GM12864 (cell line): Measurements from ENCODE around the gene FXYD2.

Experiments used
- DNase-seq: peaks from one replicate; pipeline ENCODE4 v3.0.0-alpha.2; 2011; ENCODE audit warnings: low read depth
- H3K4me3 ChIP-seq: 2 replicates; pipeline ENCODE4 v1.5.1; 2011; ENCODE audit warnings: mild to moderate bottlenecking, low read depth, low read length, control low read depth
- CTCF ChIP-seq: IDR thresholded peaks from 2 replicates; pipeline ENCODE4 v1.5.1; 2011; ENCODE audit warnings: low read depth, mild to moderate bottlenecking, moderate library complexity, low read length, control low read depth, inconsistent platforms; ENCODE audit errors: missing control alignments

Gene FXYD2

DNA sequence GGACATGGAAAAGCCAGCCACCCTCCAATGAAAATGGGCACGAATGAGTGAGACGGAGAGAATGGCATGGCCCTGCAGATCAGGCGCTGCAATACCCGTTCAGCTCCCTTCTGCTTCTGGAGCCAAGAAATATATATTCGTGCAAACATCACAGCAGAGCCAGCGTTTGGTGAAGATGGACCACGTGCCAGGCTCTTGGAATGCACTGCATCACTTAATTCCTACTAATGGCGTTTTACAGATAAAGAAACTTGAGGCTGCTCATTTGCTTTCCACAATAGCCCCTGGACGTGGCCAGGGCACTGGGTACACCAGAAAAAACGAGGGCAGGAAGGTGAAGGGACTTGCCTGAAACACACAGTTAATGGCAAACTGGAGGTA, 1.6 kb upstream of the FXYD2 start:
- no peak for TF ChIP-seq CTCF
- H3K4me3 ChIP-seq = no peak overlapping the region
- DNase-seq = no peak

DNA sequence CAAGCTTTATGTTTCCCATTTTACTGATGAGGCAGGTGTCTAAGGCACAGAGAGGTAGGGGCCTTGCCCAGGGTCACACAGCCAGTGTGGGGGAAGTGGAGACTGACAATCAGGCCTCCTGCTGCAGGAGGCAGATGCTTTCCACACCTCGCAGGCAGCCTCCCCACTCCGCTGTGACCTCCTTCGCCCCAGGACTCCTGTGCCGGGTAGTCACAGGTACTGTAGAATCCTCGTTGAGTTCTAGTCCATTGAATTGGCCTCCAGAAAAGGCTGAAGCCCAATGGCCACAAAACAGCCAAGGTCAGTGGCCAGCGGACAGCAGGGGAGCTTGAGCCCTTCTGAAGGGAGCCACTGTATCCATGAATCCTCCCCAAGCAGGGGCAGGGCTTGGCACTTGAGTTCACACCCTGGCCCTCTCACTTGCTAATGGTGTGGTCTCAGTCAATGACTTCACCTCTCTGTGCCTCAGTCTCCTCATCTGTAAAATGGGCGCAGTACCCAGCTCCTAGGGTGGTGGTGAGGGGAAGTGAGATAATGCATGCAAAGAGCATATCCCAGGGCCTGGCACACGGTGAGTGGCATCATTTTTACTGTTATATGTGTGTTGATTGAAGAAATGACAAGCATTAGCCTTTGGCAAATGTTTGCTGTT, 1.1 kb upstream of the FXYD2 start:
- no peak for TF ChIP-seq CTCF
- no peak overlapping the region for H3K4me3 ChIP-seq
- DNase-seq = no peak

GRCh38 chr11:117823946-117824420, 561 bp downstream of the FXYD2 start:
- TF ChIP-seq CTCF = no peak
- no peak for DNase-seq
- H3K4me3 ChIP-seq = no peak overlapping the region

- DNase-seq = no peak
- TF ChIP-seq CTCF = peak; percentile 51
- H3K4me3 ChIP-seq = no peak overlapping the region
Observed at GRCh38 chr11:117823294-117823945, 1.1 kb downstream of the FXYD2 start.

- no peak for DNase-seq
- H3K4me3 ChIP-seq = no peak overlapping the region
- peak; percentile 78 for TF ChIP-seq CTCF
Observed at GRCh38 chr11:117822074-117823033, 2.2 kb downstream of the FXYD2 start.

DNA sequence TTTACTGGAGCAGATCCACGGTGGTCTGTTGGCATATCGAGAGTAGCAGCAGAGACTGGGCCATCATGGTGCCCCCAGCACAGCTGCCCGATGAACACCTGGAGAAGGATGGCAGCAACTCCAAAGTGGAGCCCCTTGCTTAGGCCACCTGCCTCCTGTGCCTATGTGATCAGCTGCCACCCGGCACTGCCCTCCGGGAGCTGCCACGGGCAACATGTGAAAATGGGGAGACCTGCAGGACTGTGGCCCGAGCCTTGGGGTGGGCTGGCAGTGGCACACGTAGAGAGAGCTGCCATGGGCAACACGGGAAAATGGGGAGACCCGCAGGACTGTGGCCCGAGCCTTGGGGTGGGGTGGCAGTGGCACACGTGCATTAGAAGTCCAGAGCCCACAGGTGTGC, 3.1 kb downstream of the FXYD2 start:
- no peak for TF ChIP-seq CTCF
- no peak for DNase-seq
- no peak overlapping the region for H3K4me3 ChIP-seq
